CD4-positive, alpha-beta T cell treated with Interleukin-6 for 4 hours (primary cell): ENCODE results near the gene SNX13.
A peak's percentile ranks its signal among the peaks of the same experiment; 100 is the strongest.

ENCODE experiments used
- DNase-seq: peaks from one replicate; pipeline ENCODE4 v3.0.0-alpha.2; 2020; ENCODE audit warnings: mixed read lengths

Gene SNX13

DNA sequence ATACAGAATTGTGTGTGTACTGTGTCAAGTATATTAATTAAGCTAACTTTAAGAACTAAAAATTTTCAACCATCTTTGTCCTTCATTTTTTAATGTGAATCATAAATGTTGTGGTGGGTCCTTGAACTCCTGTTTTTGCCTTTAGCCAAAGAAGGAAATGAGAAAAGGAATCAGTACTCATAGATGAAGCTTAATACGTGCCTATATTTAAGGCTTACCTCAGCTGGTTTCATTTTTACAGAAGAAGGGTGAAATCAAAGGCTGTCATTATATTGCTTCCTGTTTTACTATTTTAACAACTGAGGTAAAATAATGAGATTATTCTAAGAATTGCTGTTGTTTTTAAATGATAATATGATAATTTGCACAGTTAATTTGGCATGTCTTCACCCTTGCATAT lies 6.3 kb upstream of the SNX13 start:
- DNase-seq: no peak

DNA sequence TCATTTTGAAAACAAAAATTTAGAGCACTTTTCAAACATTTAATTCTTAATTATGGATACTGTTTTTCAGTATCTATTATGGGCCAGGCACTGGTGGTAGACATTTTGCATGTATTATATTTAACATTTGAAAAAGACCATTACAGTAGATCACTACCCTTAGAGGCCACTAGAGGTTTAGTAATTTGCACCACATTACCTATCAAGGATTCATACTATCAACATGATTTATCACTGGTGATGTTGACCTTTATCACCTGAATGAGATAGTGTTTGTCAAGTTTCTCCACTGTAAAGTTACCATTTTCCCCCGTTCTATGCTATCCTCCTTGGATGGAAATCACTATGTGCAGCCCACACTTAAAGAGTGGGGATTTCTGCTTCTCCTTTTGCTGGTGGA lies 4.4 kb upstream of the SNX13 start:
- no peak for DNase-seq

- no peak for DNase-seq
Measured at GRCh38 chr7:17943006-17943405, 2.7 kb upstream of the SNX13 start.

DNA sequence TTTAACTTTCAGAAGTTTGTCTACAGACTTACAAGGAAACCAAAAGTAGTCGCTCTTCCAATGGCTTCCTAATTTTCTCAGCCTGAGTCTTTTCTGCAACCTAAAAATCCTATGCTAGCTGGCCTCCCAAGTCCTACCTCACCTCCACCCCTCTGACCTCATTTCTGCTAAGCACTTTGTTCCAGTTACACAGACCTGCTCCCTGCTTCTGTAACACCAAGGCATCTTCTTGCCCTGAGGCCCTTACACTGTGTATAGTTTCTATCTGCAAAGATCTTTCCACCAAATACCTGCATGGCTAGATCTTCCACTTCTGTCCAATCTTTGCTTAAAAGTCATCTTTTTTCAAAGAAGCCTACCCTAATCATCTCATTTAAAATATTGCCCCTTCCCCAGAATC lies 1.9 kb upstream of the SNX13 start:
- DNase-seq: no peak

- DNase-seq: no peak
Measured at GRCh38 chr7:17940951-17941431, 697 bp upstream of the SNX13 start.

- DNase-seq: peak; percentile 54
Measured at GRCh38 chr7:17939606-17940301, 540 bp downstream of the SNX13 start.

DNA sequence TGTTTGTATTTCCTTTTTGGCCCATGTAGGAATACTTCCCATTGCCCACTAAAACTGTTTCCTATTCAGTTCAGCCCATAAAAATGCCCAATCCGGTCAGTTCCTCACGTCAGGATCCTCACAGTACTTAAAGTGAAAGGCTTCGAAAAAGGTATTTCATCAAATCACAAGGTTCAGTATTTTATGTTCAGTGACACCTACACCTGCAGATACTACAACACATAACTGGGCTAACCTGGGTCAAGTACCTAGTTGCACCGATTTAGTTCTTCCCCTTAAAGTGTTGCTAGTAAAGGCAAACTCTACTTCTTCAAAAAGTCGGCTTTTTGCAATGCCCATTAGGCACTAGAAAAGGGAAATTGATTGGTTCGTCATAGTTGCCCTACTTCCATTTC lies 1.1 kb downstream of the SNX13 start:
- no peak for DNase-seq

DNA sequence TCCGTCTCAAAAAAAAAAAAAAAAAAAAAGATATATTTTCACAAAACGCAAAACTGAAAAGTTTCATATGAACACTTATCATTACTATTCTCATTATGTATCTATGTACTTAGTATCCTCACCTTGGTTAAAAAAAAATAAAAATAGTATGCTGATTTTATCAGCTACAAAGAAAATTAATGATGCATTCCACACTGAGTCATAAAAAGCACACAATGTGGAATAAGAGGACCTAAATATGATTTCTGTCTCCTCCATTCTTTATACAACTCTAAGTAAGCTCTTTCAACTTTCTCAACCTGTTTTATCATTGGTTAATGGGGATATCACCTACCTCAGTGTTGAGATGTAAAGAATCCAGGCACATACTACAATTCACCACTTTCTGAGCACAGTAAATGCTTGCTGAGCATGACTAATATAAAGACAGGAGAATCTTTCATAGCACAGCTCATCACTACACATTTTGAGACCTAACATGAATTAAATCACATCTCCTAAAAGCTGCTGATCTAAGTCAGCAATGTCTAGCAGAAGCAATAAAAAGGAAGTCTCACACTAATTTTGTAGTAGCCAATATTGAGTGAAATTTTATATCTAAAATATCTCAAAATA lies 2.7 kb downstream of the SNX13 start:
- no peak for DNase-seq

- no peak for DNase-seq
Measured at GRCh38 chr7:17936321-17936720, 4.0 kb downstream of the SNX13 start.

GRCh38 chr7:17934612-17935240 lies 5.6 kb downstream of the SNX13 start:
- DNase-seq: no peak

DNA sequence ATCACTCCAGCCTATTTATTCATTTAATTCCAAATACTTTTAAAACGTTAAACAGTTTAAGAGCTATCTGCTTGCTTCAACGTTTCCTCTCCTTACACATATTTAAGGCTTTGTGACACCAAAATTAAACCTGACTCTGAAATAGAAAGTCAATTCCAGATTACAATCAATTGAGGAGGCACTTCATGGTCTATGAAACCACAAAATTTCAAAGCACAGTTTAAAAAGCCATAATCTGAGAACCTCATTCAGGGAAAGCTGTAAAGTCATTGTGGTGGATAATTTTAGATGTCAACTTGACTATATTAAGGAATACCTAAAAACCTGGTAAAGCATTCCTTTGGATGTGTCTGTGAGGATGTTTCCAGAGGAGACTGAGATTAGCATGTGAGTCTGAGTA lies 6.2 kb downstream of the SNX13 start:
- no peak for DNase-seq

GRCh38 chr7:17932770-17933169 lies 7.5 kb downstream of the SNX13 start:
- no peak for DNase-seq

DNA sequence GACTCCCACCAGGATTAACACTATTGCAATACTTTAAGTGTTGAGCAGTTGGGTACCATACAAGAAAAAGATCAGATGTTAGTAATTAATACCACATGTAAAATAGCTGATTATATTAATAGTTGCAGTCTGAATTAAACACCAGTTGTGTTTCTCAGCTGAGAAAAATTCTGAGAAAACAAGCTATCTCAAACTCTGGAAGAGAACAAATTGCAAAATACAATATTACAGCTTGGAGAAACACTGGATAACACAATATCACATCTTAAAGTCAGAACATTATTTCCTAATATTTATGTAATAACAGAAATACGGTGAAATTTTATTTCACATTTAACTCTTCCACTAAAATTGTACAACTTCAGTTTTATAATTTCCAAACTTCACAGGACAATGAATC lies 9.2 kb downstream of the SNX13 start:
- DNase-seq: no peak

DNA sequence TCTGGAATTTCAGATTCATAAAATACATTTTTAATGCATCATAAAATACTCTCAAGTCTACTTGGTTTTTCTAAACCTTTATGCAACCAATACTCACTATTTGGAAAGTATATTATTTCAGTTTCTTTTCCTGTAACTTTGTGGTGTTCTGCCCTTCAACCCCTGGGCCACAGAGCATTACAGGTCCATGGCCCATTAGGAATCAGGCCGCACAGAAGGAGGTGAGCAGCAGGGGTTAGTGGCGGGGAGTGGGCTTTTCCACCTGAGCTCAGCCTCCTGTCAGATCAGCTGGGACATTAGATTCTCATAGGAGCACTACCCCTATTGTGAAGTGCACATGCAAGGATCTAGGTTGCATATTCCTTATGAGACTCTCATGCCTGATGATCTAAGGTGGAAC lies 9.7 kb downstream of the SNX13 start:
- no peak for DNase-seq

- DNase-seq: no peak
Measured at GRCh38 chr7:17929647-17930395, 10.5 kb downstream of the SNX13 start.

DNA sequence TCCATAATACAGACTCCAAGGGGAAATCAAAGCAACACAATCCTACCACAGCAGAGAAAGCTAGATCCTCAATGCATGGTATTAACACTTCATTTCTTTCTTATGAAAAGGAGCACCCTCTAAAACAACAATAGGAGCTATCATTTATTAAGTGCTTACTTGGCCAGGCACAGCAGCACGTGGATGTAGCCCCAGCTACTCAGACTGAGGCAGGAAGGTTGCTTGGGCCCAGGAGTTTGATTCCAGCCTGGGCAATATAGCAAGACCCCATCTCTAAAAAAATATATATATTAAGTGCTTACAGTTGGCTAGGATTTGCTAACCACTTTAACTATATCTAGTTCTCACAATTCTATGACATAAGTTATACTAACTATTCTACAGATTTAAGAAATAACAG lies 12.2 kb downstream of the SNX13 start:
- no peak for DNase-seq

- DNase-seq: no peak
Measured at GRCh38 chr7:17921857-17922416, 18.4 kb downstream of the SNX13 start.

- DNase-seq: no peak
Measured at GRCh38 chr7:17917842-17918241, 22.5 kb downstream of the SNX13 start.

- DNase-seq: no peak
Measured at GRCh38 chr7:17916786-17917185, 23.5 kb downstream of the SNX13 start.

DNA sequence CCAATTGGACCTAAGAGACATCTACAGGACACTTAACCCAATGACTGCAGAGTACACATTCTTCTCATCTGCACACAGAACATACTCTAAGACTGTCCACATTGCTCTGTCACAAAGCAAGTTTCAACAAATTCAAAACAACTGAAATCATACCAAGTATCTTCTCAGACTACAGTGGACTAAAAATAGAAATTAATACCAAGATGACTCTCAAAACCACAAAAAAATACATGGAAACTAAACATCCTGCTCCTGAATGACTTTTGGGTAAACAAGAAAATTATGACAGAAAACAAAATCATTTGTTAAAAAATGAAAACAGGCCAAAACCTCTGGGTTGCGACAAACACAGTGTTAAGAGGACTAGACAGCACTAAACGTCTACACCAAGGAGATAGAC lies 24.5 kb downstream of the SNX13 start:
- DNase-seq: no peak

- DNase-seq: no peak
Measured at GRCh38 chr7:17915168-17915567, 25.1 kb downstream of the SNX13 start.

GRCh38 chr7:17913250-17913649 lies 27.0 kb downstream of the SNX13 start:
- DNase-seq: no peak

DNA sequence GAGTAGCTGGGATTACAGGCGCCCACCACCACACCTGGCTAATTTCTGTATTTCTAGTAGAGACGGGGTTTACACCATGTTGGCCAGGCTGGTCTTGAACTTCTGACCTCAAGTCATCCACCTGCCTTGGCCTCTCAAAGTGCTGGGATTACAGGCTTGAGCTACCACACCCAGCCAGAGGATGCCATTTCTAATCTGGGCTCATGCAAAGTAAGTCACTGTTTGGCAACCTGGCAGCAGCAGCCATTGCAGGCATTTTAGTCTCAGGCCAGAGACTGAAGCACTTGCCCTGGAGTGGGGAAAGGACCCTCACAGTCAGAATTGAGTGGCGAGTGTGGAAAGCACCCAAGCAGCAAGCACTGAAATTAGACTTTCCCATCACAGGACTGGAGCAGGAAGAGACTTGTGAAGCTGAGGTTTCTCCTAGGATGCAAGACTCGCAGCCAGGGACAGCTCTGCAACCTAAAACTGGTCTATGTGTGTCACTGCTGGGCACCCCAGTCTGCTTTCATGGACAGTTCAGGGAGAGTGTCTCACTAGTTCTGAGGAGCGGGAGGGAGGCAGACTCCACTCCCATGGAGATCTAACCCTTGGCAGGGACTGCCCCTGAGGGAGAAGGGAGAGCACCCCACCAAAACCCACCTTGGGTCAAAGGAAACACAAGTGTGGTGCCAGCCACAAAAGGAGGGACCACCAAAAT lies 27.6 kb downstream of the SNX13 start:
- no peak for DNase-seq
